Heart right ventricle (tissue), 16 donors: ENCODE data around the gene COQ10B. TPM values are rescaled to one million over a fixed set of nuclear protein-coding genes. Genes with fewer than 3 reads are reported as not detected.

Experiments used
- ATAC-seq, 8 donors: fragments of 200-7000 bp; cut with Tn5 transposase; one replicate each; pipeline ENCODE4 v1.9.1; 2020; ENCODE audit warnings: mild to moderate bottlenecking in 8 of 8, moderate library complexity in 8 of 8, moderate number of reproducible peaks in 1 of 8
- DNase-seq, 2 donors: peaks; one replicate each; pipeline ENCODE4 v3.0.0-alpha.2; 2020
- H3K27ac ChIP-seq, 10 donors: fragments of 200-600 bp; sonication (generic) in 2 of 10; one replicate each; pipeline versions ENCODE4 v1.5.0 to v1.8.0; 2020 to 2022; ENCODE audit warnings: mild to moderate bottlenecking in 3 of 10
- H3K27me3 ChIP-seq, 7 donors: fragments of 200-600 bp; one replicate each; pipeline ENCODE4 v1.8.0; 2021 to 2022; ENCODE audit warnings: mild to moderate bottlenecking in 2 of 7
- H3K36me3 ChIP-seq, 9 donors: fragments of 200-600 bp; sonication (generic) in 1 of 9; one replicate each; pipeline versions ENCODE4 v1.5.0 to v1.8.0; 2020 to 2022; ENCODE audit warnings: mild to moderate bottlenecking in 2 of 9
- H3K4me1 ChIP-seq, 9 donors: fragments of 200-600 bp; sonication (generic) in 1 of 9; one replicate each; pipeline versions ENCODE4 v1.5.0 to v1.8.0; 2020 to 2022; ENCODE audit warnings: mild to moderate bottlenecking in 4 of 9
- H3K4me3 ChIP-seq, 10 donors: fragments of 200-600 bp; sonication (generic) in 2 of 10; one replicate each; pipeline versions ENCODE4 v1.5.0 to v1.8.0; 2020 to 2022; ENCODE audit warnings: mild to moderate bottlenecking in 7 of 10, moderate library complexity in 2 of 10
- H3K9me3 ChIP-seq, 11 donors: fragments of 200-600 bp in 10 of 11; sonication (generic) in 2 of 11; one replicate each; pipeline versions ENCODE4 v1.5.0 to v1.8.0; 2013 to 2022; ENCODE audit warnings: mild to moderate bottlenecking in 2 of 11, control low read depth in 1 of 11, moderate library complexity in 1 of 11
- WGBS, 2 donors: extraction: QIAGEN DNeasy Blood & Tissue Kit; methylation state at CpG; one replicate each; pipeline ENCODE4 v1.1.7; 2013; ENCODE audit warnings: inconsistent platforms in 1 of 2; 5-methylcytosine and 5-hydroxymethylcytosine counted together
- intact Hi-C, 10 donors: fragments of 100-400 bp; cut with DNase I; formaldehyde crosslinking; loops; one replicate each; pipeline versions ENCODE4 v1.11.1 to v1.14.2; 2022
- polyA plus RNA-seq, 2 donors: library from polyadenylated mRNA; stranded (reverse); fragments of 200-250 nt; gene quantifications; one replicate each; pipeline ENCODE4 v1.2.3, GENCODE V29; 2013
- total RNA-seq, 10 donors: library from RNA; stranded (reverse); fragmentation: NEBNext Ultra II Directional in 3 of 10; extraction: Animal tissue kit (Norgen Biotek cat#: 25700) in 3 of 10; gene quantifications; one replicate each; pipeline versions ENCODE4 v1.2.1 to v1.2.4, GENCODE V29; 2021 to 2023
- TF ChIP-seq, protein P1 (sequence below), 9 donors: fragments of 200-600 bp; sonication (generic) in 2 of 9; IDR thresholded peaks; one replicate each; pipeline versions ENCODE4 v1.5.0 to v1.8.0; 2021 to 2022; ENCODE audit warnings: antibody characterized with exemption in 9 of 9, mild to moderate bottlenecking in 5 of 9, moderate library complexity in 1 of 9
- donor health status: Arrhythmogenic right ventricular cardiomyopathy.
- donor health status: ischemic (EF 13 %, LVEDD 7.1; RV severe dilation, severe dysfunction).
- donor health status: healthy with polysubstance abuse.
- donor health status: DM: no; HTN: yes; CAD: no.
- donor health status: DM: no; HTN: no; CAD: no.
- donor health status: ischemic (EF 25% LVEDD 6.9; RV normal size, moderate dysfunction).
- donor health status: ischemic (EF 25% LVEDD 5.7; RV mildly dilated, moderate dysfunction).
- donor health status: healthy.
- donor health status: DM: yes; HTN: yes; CAD: no.
- donor health status: Ischemic cardiomyopathy.
- donor health status: ischemic (EF 35%, LVEDD 5.7; RV mildly dilated, moderate dysfunction).
- donor health status: nonischemic (EF 11% LVEDD 7.7; RV severe dilation, severe dysfunction).
- donor health status: DM: yes; HTN: yes; CAD: no.
- donor health status: PGD.
- donor health status: ischemic (EF 29% LVEDD 5.4; RV normal size, mild dysfunction).
- donor health status: nonischemic (EF 23%, LVEDD 6.1; RV moderate dilation, normal function).

The COQ10B gene
- total and polyA plus RNA-seq, 12 donors: 19.8 to 44.1 (median 32.7) TPM

DNA sequence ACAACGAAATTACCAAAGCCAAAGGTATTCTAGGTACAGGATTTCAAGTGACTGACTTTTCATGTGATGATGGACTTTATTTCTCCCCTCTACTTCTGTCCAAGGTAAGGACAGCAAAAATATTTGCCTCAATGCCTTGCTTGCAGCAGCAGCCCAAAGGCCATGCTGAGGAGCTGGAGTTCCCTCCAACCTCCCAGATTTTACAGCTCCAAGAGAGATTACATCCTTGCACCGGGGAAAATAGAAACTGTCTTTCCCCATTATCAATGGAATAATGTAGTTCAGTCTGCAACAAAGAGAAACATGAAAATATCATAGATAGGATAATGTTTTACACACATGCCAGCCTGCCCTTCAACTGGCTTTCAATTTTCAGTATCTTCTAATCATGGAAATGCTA lies 32.8 kb downstream of the COQ10B start:
- Histone ChIP-seq H3K4me3 (no peak overlapping the region), H3K9me3 (peaks cover 0 to 29% (median 10%) of the 10 kb centered on the region in 11 donors), H3K36me3 (peaks cover 0 to 99% (median 55%) of the 10 kb centered on the region in 9 donors), H3K27ac (no peak overlapping the region), H3K27me3 (no peaks in the 10 kb centered on the region), H3K4me1 (peaks cover 0 to 6% (median 0%) of the 10 kb centered on the region in 9 donors)
- intact Hi-C loops: no loop called here
- ATAC-seq (no peak), DNase-seq (no peak)
- TF ChIP-seq, protein P1, sequence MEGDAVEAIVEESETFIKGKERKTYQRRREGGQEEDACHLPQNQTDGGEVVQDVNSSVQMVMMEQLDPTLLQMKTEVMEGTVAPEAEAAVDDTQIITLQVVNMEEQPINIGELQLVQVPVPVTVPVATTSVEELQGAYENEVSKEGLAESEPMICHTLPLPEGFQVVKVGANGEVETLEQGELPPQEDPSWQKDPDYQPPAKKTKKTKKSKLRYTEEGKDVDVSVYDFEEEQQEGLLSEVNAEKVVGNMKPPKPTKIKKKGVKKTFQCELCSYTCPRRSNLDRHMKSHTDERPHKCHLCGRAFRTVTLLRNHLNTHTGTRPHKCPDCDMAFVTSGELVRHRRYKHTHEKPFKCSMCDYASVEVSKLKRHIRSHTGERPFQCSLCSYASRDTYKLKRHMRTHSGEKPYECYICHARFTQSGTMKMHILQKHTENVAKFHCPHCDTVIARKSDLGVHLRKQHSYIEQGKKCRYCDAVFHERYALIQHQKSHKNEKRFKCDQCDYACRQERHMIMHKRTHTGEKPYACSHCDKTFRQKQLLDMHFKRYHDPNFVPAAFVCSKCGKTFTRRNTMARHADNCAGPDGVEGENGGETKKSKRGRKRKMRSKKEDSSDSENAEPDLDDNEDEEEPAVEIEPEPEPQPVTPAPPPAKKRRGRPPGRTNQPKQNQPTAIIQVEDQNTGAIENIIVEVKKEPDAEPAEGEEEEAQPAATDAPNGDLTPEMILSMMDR (IDR thresholded peaks at IDR 0.05): no peak
- 91 to 92% methylated on average over 2 of the region's 2 CpGs for WGBS, 2 donors

- peaks cover 0 to 6% (median 0%) of the 10 kb centered on the region in 9 donors for H3K4me1 ChIP-seq
- H3K27ac ChIP-seq: peak overlapping the region in 3 of 10 donors; percentile 31 to 61 (median 35)
- DNase-seq (no peak), ATAC-seq (peak in 2 of 8 donors; percentile 25 to 58)
- TF ChIP-seq, protein P1 (IDR thresholded peaks at IDR 0.05): no peak
- H3K4me3 ChIP-seq: no peak overlapping the region
- intact Hi-C loops: no loop called here
- 74 to 77% methylated on average over 4 of the region's 4 CpGs for WGBS, 2 donors
- H3K27me3 ChIP-seq: no peaks in the 10 kb centered on the region
- H3K36me3 ChIP-seq: peaks cover 0 to 99% (median 68%) of the 10 kb centered on the region in 9 donors
- H3K9me3 ChIP-seq: peaks cover 0 to 26% (median 10%) of the 10 kb centered on the region in 11 donors
Observed at GRCh38 chr2:197487385-197487784, 34.0 kb downstream of the COQ10B start.

GRCh38 chr2:197495433-197496134 lies 42.2 kb downstream of the COQ10B start:
- ATAC-seq: no peak
- Histone ChIP-seq H3K4me1 (peaks cover 3 to 39% (median 33%) of the 10 kb centered on the region in 9 donors), H3K36me3 (peaks cover 0 to 77% (median 64%) of the 10 kb centered on the region in 9 donors), H3K4me3 (no peak overlapping the region), H3K9me3 (no peaks in the 10 kb centered on the region), H3K27ac (no peak overlapping the region), H3K27me3 (no peaks in the 10 kb centered on the region)
- no peak for DNase-seq
- intact Hi-C loops: loop anchor here in 5 of 10 donors (5.0 to 10.0 kb wide), 6 partner anchors 33 to 209 kb away; partner anchors contain the start of genes SF3B1 (in 2 of the 5), COQ10B (in 1 of the 5) and MARS2 (in 1 of the 5)
- TF ChIP-seq, protein P1 (IDR thresholded peaks at IDR 0.05): no peak
- WGBS, 2 donors: 91 to 92% methylated on average over 2 of the region's 2 CpGs

- intact Hi-C loops: loop anchor here in 5 of 10 donors (5.0 to 10.0 kb wide), 6 partner anchors 34 to 208 kb away; partner anchors contain the start of genes SF3B1 (in 2 of the 5), COQ10B (in 1 of the 5) and MARS2 (in 1 of the 5)
- no peaks in the 10 kb centered on the region for H3K9me3 ChIP-seq
- TF ChIP-seq, protein P1 (IDR thresholded peaks at IDR 0.05): no peak
- no peak for ATAC-seq
- no peak overlapping the region for H3K27ac ChIP-seq
- DNase-seq: no peak
- no peak overlapping the region for H3K4me3 ChIP-seq
- H3K27me3 ChIP-seq: no peaks in the 10 kb centered on the region
- H3K4me1 ChIP-seq: peaks cover 3 to 47% (median 40%) of the 10 kb centered on the region in 9 donors
- H3K36me3 ChIP-seq: peaks cover 0 to 67% (median 53%) of the 10 kb centered on the region in 9 donors
Observed at GRCh38 chr2:197496695-197497094, 43.3 kb downstream of the COQ10B start.
